CD4-positive, CD25-positive, alpha-beta regulatory T cell (primary cell): ENCODE data around the gene CDH2. TPM values are rescaled to one million over a fixed set of nuclear protein-coding genes. Genes with fewer than 3 reads are reported as not detected.

Experiments used
- ATAC-seq, 2 donors: fragments of 150-1000 bp; cut with Tn5 transposase; one replicate each; pipeline ENCODE4 v1.10.0; 2021; ENCODE audit warnings: low read depth in 2 of 2, moderate number of reproducible peaks in 2 of 2, moderate library complexity in 1 of 2
- DNase-seq, 3 donors: peaks; one replicate each; pipeline versions ENCODE4 v3.0.0 to v3.0.0-alpha.2; 2012 to 2022; ENCODE audit warnings: mixed read lengths in 1 of 3
- H3K27ac ChIP-seq: one replicate; pipeline ENCODE4 v1.7.0; 2013; ENCODE audit warnings: mild to moderate bottlenecking, low read length; ENCODE audit not compliant: insufficient read depth, poor library complexity, severe bottlenecking
- H3K27me3 ChIP-seq: one replicate; pipeline ENCODE4 v1.7.0; 2013; ENCODE audit warnings: low read length; ENCODE audit not compliant: control insufficient read depth, insufficient read depth
- H3K36me3 ChIP-seq: one replicate; pipeline ENCODE4 v1.7.0; 2013; ENCODE audit warnings: mild to moderate bottlenecking, low read length, moderate library complexity; ENCODE audit not compliant: control insufficient read depth, insufficient read depth
- H3K4me1 ChIP-seq: 2 replicates; pipeline ENCODE4 v1.7.0; 2013; ENCODE audit warnings: mild to moderate bottlenecking, low read length; ENCODE audit not compliant: insufficient read depth, control insufficient read depth, poor library complexity, severe bottlenecking
- H3K4me3 ChIP-seq: one replicate; pipeline ENCODE4 v1.7.0; 2013; ENCODE audit warnings: low read depth, mild to moderate bottlenecking, low read length, moderate library complexity
- H3K9me3 ChIP-seq, 2 experiments: 1 replicate in 1 of 2; 2 replicates in 1 of 2; pipeline ENCODE4 v1.7.0; 2013; ENCODE audit warnings: low read length in 2 of 2, mild to moderate bottlenecking in 1 of 2, moderate library complexity in 1 of 2; ENCODE audit not compliant: control insufficient read depth in 2 of 2
- H3K27ac Mint-ChIP-seq, 3 donors: one replicate each; pipeline ENCODE4 v1.8.0; 2020 to 2022; ENCODE audit warnings: mild to moderate bottlenecking in 3 of 3, mixed read lengths in 3 of 3, moderate library complexity in 2 of 3
- H3K27me3 Mint-ChIP-seq: one replicate; pipeline ENCODE4 v1.8.0; 2022; ENCODE audit warnings: mild to moderate bottlenecking, mixed read lengths
- H3K36me3 Mint-ChIP-seq: one replicate; pipeline ENCODE4 v1.8.0; 2020; ENCODE audit warnings: mixed read lengths
- H3K4me1 Mint-ChIP-seq, 4 donors: one replicate each; pipeline ENCODE4 v1.8.0; 2020 to 2022; ENCODE audit warnings: mixed read lengths in 4 of 4, mild to moderate bottlenecking in 1 of 4
- H3K4me3 Mint-ChIP-seq, 4 donors: one replicate each; pipeline ENCODE4 v1.8.0; 2020 to 2022; ENCODE audit warnings: mild to moderate bottlenecking in 4 of 4, mixed read lengths in 4 of 4, moderate library complexity in 3 of 4
- H3K9me3 Mint-ChIP-seq, 7 donors: one replicate each; pipeline ENCODE4 v1.8.0; 2020 to 2022; ENCODE audit warnings: mixed read lengths in 7 of 7, mild to moderate bottlenecking in 3 of 7, moderate library complexity in 2 of 7
- polyA plus RNA-seq, 4 donors: library from polyadenylated mRNA; unstranded; fragments of 300-500 nt; fragmentation: Illumina TruSeq; gene quantifications; one replicate each; pipeline ENCODE4 v1.2.3, GENCODE V29; 2021
- total RNA-seq: library from RNA; stranded (reverse); gene quantifications from one replicate; pipeline ENCODE4 v1.2.3, GENCODE V29; 2022

CDH2 gene
- total and polyA plus RNA-seq, 5 donors from 2014 or later, result not detected

GRCh38 chr18:28091197-28091596 is 85.7 kb downstream of the CDH2 start:
- DNase-seq (no peak), ATAC-seq (no peak)
- H3K36me3 Mint-ChIP-seq, result no peaks in the 10 kb centered on the region
- peaks cover 0 to 2% of the 10 kb centered on the region in 2 experiments for H3K9me3 ChIP-seq
- no peaks in the 10 kb centered on the region for H3K27me3 ChIP-seq
- no peaks in the 10 kb centered on the region for H3K4me1 ChIP-seq
- no peaks in the 10 kb centered on the region for H3K4me1 Mint-ChIP-seq
- peaks cover 0 to 22% (median 2%) of the 10 kb centered on the region in 7 donors for H3K9me3 Mint-ChIP-seq
- H3K27ac ChIP-seq, result no peak overlapping the region
- no peak overlapping the region for H3K4me3 ChIP-seq
- H3K27me3 Mint-ChIP-seq, result no peaks in the 10 kb centered on the region
- no peak overlapping the region for H3K4me3 Mint-ChIP-seq
- H3K27ac Mint-ChIP-seq, result no peak overlapping the region
- no peaks in the 10 kb centered on the region for H3K36me3 ChIP-seq

DNA sequence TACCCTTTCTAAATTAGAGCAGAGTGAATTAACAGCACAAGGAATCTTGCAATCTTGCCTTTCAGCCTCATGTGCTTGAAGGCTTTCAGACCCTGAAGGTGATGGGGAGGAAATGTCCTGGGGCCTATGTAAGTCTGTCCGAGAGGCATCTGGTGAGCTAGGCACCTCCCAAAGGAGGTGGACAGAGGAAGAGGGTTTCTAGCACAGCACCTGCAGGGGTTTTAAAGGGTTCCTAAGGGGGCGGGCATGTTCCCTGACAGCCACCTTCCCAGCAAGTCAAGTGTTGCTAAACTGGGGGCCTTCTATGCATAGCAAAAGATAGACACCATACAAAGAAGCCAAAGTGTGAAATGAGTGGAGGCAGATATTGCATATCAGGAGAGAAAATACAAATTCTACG is 88.5 kb downstream of the CDH2 start:
- H3K27me3 Mint-ChIP-seq, result no peaks in the 10 kb centered on the region
- no peaks in the 10 kb centered on the region for H3K4me1 Mint-ChIP-seq
- ATAC-seq (no peak), DNase-seq (no peak)
- no peaks in the 10 kb centered on the region for H3K27me3 ChIP-seq
- no peak overlapping the region for H3K4me3 Mint-ChIP-seq
- H3K9me3 ChIP-seq, result peaks cover 0 to 2% of the 10 kb centered on the region in 2 experiments
- H3K4me1 ChIP-seq, result no peaks in the 10 kb centered on the region
- H3K27ac ChIP-seq, result no peak overlapping the region
- no peak overlapping the region for H3K27ac Mint-ChIP-seq
- H3K4me3 ChIP-seq, result no peak overlapping the region
- no peaks in the 10 kb centered on the region for H3K36me3 Mint-ChIP-seq
- no peaks in the 10 kb centered on the region for H3K36me3 ChIP-seq
- peaks cover 0 to 21% (median 7%) of the 10 kb centered on the region in 7 donors for H3K9me3 Mint-ChIP-seq

- DNase-seq (no peak), ATAC-seq (no peak)
- no peak overlapping the region for H3K4me3 Mint-ChIP-seq
- H3K27ac Mint-ChIP-seq, result no peak overlapping the region
- no peaks in the 10 kb centered on the region for H3K27me3 Mint-ChIP-seq
- H3K9me3 Mint-ChIP-seq, result peaks cover 0 to 25% (median 4%) of the 10 kb centered on the region in 7 donors
- Histone ChIP-seq H3K27me3 (no peaks in the 10 kb centered on the region), H3K27ac (no peak overlapping the region), H3K9me3 (peaks cover 0 to 2% of the 10 kb centered on the region in 2 experiments), H3K36me3 (no peaks in the 10 kb centered on the region), H3K4me1 (no peaks in the 10 kb centered on the region), H3K4me3 (no peak overlapping the region)
- H3K4me1 Mint-ChIP-seq, result no peaks in the 10 kb centered on the region
- no peaks in the 10 kb centered on the region for H3K36me3 Mint-ChIP-seq
Observed at GRCh38 chr18:28086670-28087552, 90.0 kb downstream of the CDH2 start.

- no peaks in the 10 kb centered on the region for H3K36me3 ChIP-seq
- H3K27ac ChIP-seq, result no peak overlapping the region
- H3K9me3 Mint-ChIP-seq, result peaks cover 0 to 21% (median 7%) of the 10 kb centered on the region in 7 donors
- H3K27ac Mint-ChIP-seq, result no peak overlapping the region
- H3K4me1 ChIP-seq, result no peaks in the 10 kb centered on the region
- H3K4me3 ChIP-seq, result no peak overlapping the region
- H3K4me3 Mint-ChIP-seq, result no peak overlapping the region
- no peaks in the 10 kb centered on the region for H3K36me3 Mint-ChIP-seq
- ATAC-seq (no peak), DNase-seq (no peak)
- no peaks in the 10 kb centered on the region for H3K27me3 ChIP-seq
- no peaks in the 10 kb centered on the region for H3K4me1 Mint-ChIP-seq
- no peaks in the 10 kb centered on the region for H3K9me3 ChIP-seq
- H3K27me3 Mint-ChIP-seq, result no peaks in the 10 kb centered on the region
Observed at GRCh38 chr18:28081516-28081915, 95.4 kb downstream of the CDH2 start.

DNA sequence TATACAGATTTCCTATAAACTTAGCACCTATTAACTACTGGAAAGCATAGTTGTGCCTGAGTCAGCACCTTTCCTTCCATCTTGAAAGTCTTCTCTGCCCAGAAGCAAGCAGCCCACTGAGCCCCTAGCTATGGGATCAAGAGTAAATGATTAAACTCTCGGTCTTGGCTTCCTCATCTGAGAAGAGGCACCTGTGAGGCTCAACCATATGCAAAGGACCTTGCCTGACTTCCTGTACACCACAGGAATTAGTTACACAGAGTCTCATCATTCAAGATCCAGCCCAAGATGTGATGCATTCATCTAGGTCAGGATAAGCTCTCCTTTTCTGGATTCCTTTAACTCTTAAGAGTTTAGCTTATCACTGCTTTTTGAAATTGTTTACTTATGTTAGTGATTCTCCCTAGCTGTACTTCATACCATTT is 96.0 kb downstream of the CDH2 start:
- H3K27ac ChIP-seq, result no peak overlapping the region
- DNase-seq (no peak), ATAC-seq (no peak)
- no peaks in the 10 kb centered on the region for H3K4me1 Mint-ChIP-seq
- H3K4me1 ChIP-seq, result no peaks in the 10 kb centered on the region
- no peaks in the 10 kb centered on the region for H3K9me3 ChIP-seq
- no peaks in the 10 kb centered on the region for H3K36me3 Mint-ChIP-seq
- H3K4me3 Mint-ChIP-seq, result no peak overlapping the region
- no peaks in the 10 kb centered on the region for H3K27me3 ChIP-seq
- peaks cover 1 to 23% (median 7%) of the 10 kb centered on the region in 7 donors for H3K9me3 Mint-ChIP-seq
- H3K27ac Mint-ChIP-seq, result no peak overlapping the region
- no peaks in the 10 kb centered on the region for H3K27me3 Mint-ChIP-seq
- H3K36me3 ChIP-seq, result no peaks in the 10 kb centered on the region
- no peak overlapping the region for H3K4me3 ChIP-seq

DNA sequence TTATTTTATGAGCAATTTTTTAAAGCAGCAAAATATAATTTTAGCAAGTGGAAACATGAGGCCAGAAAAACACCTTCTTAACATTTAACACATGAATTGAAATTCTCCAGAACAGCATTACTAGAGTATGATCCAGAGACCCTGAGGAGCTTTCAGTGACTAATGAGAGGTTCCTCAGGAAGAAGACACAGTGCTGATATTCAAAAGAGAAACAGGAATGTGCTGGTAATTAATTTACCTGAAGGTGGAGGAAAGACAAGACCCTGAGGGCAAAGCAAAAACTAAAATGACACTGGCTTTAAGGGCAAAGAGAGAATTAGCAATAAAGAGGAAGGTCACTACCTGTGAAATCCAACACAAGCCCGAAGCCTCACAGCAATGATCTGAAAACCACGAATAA is 97.0 kb downstream of the CDH2 start:
- no peaks in the 10 kb centered on the region for H3K27me3 Mint-ChIP-seq
- no peak overlapping the region for H3K27ac Mint-ChIP-seq
- no peaks in the 10 kb centered on the region for H3K27me3 ChIP-seq
- H3K4me1 Mint-ChIP-seq, result no peaks in the 10 kb centered on the region
- H3K27ac ChIP-seq, result no peak overlapping the region
- ATAC-seq (no peak), DNase-seq (no peak)
- H3K4me3 Mint-ChIP-seq, result no peak overlapping the region
- no peak overlapping the region for H3K4me3 ChIP-seq
- H3K36me3 ChIP-seq, result no peaks in the 10 kb centered on the region
- H3K36me3 Mint-ChIP-seq, result no peaks in the 10 kb centered on the region
- H3K9me3 ChIP-seq, result no peaks in the 10 kb centered on the region
- H3K4me1 ChIP-seq, result no peaks in the 10 kb centered on the region
- H3K9me3 Mint-ChIP-seq, result peaks cover 0 to 21% (median 4%) of the 10 kb centered on the region in 7 donors

DNA sequence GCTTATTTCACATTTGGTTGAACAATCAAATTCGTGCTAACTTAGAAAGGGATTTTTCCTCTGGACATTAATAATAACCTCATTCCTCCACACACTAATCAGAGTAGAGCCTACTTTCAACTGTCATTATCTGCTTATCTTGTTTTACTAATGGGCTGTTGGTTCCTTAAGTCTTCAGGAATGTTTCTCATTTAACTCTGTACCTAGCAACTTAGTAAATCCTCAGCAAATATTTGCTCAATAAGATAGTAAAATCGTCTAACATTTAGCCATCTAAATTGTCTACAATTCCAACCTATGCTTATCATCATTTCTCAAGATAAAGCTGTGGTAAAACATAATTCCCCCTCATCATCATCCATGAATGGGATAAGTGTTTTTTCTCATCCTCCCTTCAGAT is 98.1 kb downstream of the CDH2 start:
- Mint-ChIP-seq H3K27ac (no peak overlapping the region), H3K9me3 (peaks cover 0 to 18% (median 4%) of the 10 kb centered on the region in 7 donors), H3K36me3 (no peaks in the 10 kb centered on the region), H3K27me3 (no peaks in the 10 kb centered on the region), H3K4me3 (no peak overlapping the region), H3K4me1 (no peaks in the 10 kb centered on the region)
- H3K9me3 ChIP-seq, result no peaks in the 10 kb centered on the region
- H3K36me3 ChIP-seq, result no peaks in the 10 kb centered on the region
- no peaks in the 10 kb centered on the region for H3K27me3 ChIP-seq
- no peaks in the 10 kb centered on the region for H3K4me1 ChIP-seq
- H3K4me3 ChIP-seq, result no peak overlapping the region
- no peak overlapping the region for H3K27ac ChIP-seq
- no peak for ATAC-seq
- DNase-seq, result no peak

DNA sequence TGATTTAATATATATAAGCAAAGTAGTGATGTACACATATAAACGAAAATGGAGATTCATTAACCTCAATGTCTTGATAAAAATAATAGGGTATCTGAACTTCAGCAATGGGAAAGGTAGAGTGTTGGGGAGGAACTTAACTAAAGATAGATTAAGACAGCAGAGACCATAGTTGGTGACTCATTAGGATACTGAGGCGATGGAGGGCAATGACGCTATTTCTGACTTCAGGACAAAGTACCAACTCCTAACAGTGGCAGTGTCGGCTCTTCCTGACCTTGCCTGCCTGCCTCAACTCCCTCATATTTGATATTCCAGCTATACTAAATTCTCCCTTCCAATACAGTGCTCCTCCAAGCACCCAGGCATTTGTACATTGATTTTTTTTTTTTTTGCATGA is 98.6 kb downstream of the CDH2 start:
- no peak for DNase-seq
- no peak overlapping the region for H3K27ac Mint-ChIP-seq
- H3K4me3 Mint-ChIP-seq, result no peak overlapping the region
- Histone ChIP-seq H3K9me3 (no peaks in the 10 kb centered on the region), H3K27me3 (no peaks in the 10 kb centered on the region), H3K4me3 (no peak overlapping the region), H3K36me3 (no peaks in the 10 kb centered on the region), H3K4me1 (no peaks in the 10 kb centered on the region), H3K27ac (no peak overlapping the region)
- peaks cover 0 to 18% (median 4%) of the 10 kb centered on the region in 7 donors for H3K9me3 Mint-ChIP-seq
- no peaks in the 10 kb centered on the region for H3K27me3 Mint-ChIP-seq
- no peaks in the 10 kb centered on the region for H3K36me3 Mint-ChIP-seq
- no peak for ATAC-seq
- H3K4me1 Mint-ChIP-seq, result no peaks in the 10 kb centered on the region
